Glutamatergic neuron (in vitro differentiated cells): ENCODE measurements around the gene PHF14. TPM values are rescaled to one million over a fixed set of nuclear protein-coding genes. Genes with fewer than 3 reads are reported as not detected.
A peak's percentile ranks its signal among the peaks of the same experiment; 100 is the strongest.

Experiments
- DNase-seq: peaks from one replicate; pipeline ENCODE4 v3.0.0; 2022
- H3K27ac Mint-ChIP-seq: one replicate; pipeline ENCODE4 v1.8.0; 2020; ENCODE audit warnings: mild to moderate bottlenecking, mixed read lengths, inconsistent platforms; ENCODE audit not compliant: unreplicated experiment
- H3K27me3 Mint-ChIP-seq: one replicate; pipeline ENCODE4 v1.8.0; 2020; ENCODE audit warnings: mild to moderate bottlenecking, moderate library complexity, mixed read lengths, inconsistent platforms; ENCODE audit not compliant: unreplicated experiment
- H3K36me3 Mint-ChIP-seq: one replicate; pipeline ENCODE4 v1.8.0; 2020; ENCODE audit warnings: mild to moderate bottlenecking, mixed read lengths, inconsistent platforms; ENCODE audit not compliant: unreplicated experiment
- H3K4me1 Mint-ChIP-seq: one replicate; pipeline ENCODE4 v1.8.0; 2020; ENCODE audit warnings: mild to moderate bottlenecking, low read depth, mixed read lengths, inconsistent platforms; ENCODE audit not compliant: unreplicated experiment
- H3K4me3 Mint-ChIP-seq: one replicate; pipeline ENCODE4 v1.8.0; 2020; ENCODE audit warnings: mild to moderate bottlenecking, mixed read lengths, inconsistent platforms; ENCODE audit not compliant: unreplicated experiment
- H3K9me3 Mint-ChIP-seq: one replicate; pipeline ENCODE4 v1.8.0; 2020; ENCODE audit warnings: mild to moderate bottlenecking, moderate library complexity, mixed read lengths, inconsistent platforms; ENCODE audit not compliant: unreplicated experiment
- total RNA-seq: library from RNA; stranded (reverse); fragmentation: NEBNext Ultra II Directional; extraction: Animal tissue kit (Norgen Biotek cat#: 25700); gene quantifications from one replicate; pipeline ENCODE4 v1.2.1, GENCODE V29; 2021; ENCODE audit not compliant: unreplicated experiment
- TF ChIP-seq, protein P1 (sequence below): fragments of 200-600 bp; sonication (generic); IDR thresholded peaks from one replicate; pipeline ENCODE4 v1.5.0; 2021; ENCODE audit not compliant: partially characterized antibody, unreplicated experiment

PHF14 gene
- total RNA-seq, 1 donor from 2014 or later, result 90.1 TPM

DNA sequence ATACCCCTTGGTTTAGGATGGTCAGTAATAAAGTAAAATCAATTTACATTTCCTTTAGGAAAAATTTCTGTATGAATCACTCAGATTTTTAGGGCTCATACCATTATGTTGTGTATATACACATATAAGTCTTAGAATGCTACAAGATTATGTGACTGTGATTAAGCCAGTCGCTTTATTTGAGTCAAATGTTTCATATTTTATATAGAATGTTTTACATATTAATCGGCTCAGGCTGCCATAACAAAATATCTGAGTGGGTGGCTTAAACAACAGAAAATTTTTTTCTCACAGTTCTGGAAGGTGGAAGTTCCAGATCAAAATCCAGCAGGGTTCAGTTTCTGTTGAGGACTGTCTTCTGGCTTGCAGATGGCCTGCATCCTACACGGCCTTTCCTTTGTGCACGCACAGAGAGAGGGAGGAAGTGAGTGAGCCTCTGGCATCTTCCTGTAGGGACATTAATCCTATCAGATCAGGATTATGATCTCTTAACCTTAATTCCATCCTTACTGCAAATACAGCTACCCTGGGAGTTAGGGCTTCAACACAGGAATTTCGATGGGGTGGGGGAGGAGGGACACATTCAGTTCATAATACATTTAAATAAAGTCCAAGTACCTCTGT is 198.0 kb downstream of the PHF14 start:
- Mint-ChIP-seq H3K4me1 (peaks cover 20% of the 10 kb centered on the region), H3K27ac (peak overlapping the region; percentile 62), H3K4me3 (no peak overlapping the region), H3K36me3 (no peaks in the 10 kb centered on the region), H3K9me3 (no peaks in the 10 kb centered on the region), H3K27me3 (no peaks in the 10 kb centered on the region)
- TF ChIP-seq, protein P1, sequence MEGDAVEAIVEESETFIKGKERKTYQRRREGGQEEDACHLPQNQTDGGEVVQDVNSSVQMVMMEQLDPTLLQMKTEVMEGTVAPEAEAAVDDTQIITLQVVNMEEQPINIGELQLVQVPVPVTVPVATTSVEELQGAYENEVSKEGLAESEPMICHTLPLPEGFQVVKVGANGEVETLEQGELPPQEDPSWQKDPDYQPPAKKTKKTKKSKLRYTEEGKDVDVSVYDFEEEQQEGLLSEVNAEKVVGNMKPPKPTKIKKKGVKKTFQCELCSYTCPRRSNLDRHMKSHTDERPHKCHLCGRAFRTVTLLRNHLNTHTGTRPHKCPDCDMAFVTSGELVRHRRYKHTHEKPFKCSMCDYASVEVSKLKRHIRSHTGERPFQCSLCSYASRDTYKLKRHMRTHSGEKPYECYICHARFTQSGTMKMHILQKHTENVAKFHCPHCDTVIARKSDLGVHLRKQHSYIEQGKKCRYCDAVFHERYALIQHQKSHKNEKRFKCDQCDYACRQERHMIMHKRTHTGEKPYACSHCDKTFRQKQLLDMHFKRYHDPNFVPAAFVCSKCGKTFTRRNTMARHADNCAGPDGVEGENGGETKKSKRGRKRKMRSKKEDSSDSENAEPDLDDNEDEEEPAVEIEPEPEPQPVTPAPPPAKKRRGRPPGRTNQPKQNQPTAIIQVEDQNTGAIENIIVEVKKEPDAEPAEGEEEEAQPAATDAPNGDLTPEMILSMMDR, result no peak
- DNase-seq, result no peak

GRCh38 chr7:11172835-11173234 is 199.2 kb downstream of the PHF14 start:
- Mint-ChIP-seq H3K27me3 (no peaks in the 10 kb centered on the region), H3K27ac (no peak overlapping the region), H3K9me3 (no peaks in the 10 kb centered on the region), H3K4me3 (no peak overlapping the region), H3K36me3 (no peaks in the 10 kb centered on the region), H3K4me1 (peaks cover 20% of the 10 kb centered on the region)
- no peak for DNase-seq
- TF ChIP-seq, protein P1, result no peak

GRCh38 chr7:11175371-11175770 is 201.7 kb downstream of the PHF14 start:
- Mint-ChIP-seq H3K27ac (no peak overlapping the region), H3K9me3 (no peaks in the 10 kb centered on the region), H3K4me1 (peaks cover 11% of the 10 kb centered on the region), H3K4me3 (no peak overlapping the region), H3K36me3 (no peaks in the 10 kb centered on the region), H3K27me3 (no peaks in the 10 kb centered on the region)
- TF ChIP-seq, protein P1, result no peak
- no peak for DNase-seq

- Mint-ChIP-seq H3K4me3 (no peak overlapping the region), H3K27ac (no peak overlapping the region), H3K27me3 (no peaks in the 10 kb centered on the region), H3K36me3 (no peaks in the 10 kb centered on the region), H3K9me3 (peaks cover 2% of the 10 kb centered on the region), H3K4me1 (peaks cover 8% of the 10 kb centered on the region)
- TF ChIP-seq, protein P1, result no peak
- DNase-seq, result no peak
Observed at GRCh38 chr7:11175887-11176286, 202.2 kb downstream of the PHF14 start.

- no peaks in the 10 kb centered on the region for H3K4me1 Mint-ChIP-seq
- H3K4me3 Mint-ChIP-seq, result no peak overlapping the region
- H3K36me3 Mint-ChIP-seq, result no peaks in the 10 kb centered on the region
- peaks cover 2% of the 10 kb centered on the region for H3K9me3 Mint-ChIP-seq
- no peak overlapping the region for H3K27ac Mint-ChIP-seq
- no peaks in the 10 kb centered on the region for H3K27me3 Mint-ChIP-seq
- TF ChIP-seq, protein P1, result no peak
- DNase-seq, result no peak
Observed at GRCh38 chr7:11176985-11177555, 203.4 kb downstream of the PHF14 start.
